Natural killer cell treated with Interleukin-12 subunit alpha and Interleukin-12 subunit beta and Interleukin-15 and Interleukin-18, amount 100 ng/mL, for 72 hours (primary cell): ENCODE data around the gene TEX48. TPM values are rescaled to one million over a fixed set of nuclear protein-coding genes. Genes with fewer than 3 reads are reported as not detected.

Experiments used
- ATAC-seq, 2 donors: fragments of 150-1000 bp; cut with Tn5 transposase in 1 of 2; sonication (Bioruptor Pico), chemical (Tn5 transposase) in 1 of 2; 2 replicates each; pipeline ENCODE4 v1.10.0; 2021
- DNase-seq: peaks from one replicate; pipeline ENCODE4 v3.0.0; 2022; ENCODE audit warnings: low spot score
- H3K27ac Mint-ChIP-seq, 2 donors: 1 replicate in 1 of 2; 2 replicates in 1 of 2; pipeline ENCODE4 v1.8.0; 2022; ENCODE audit warnings: mixed read lengths in 2 of 2, mild to moderate bottlenecking in 1 of 2, moderate library complexity in 1 of 2
- H3K27me3 Mint-ChIP-seq, 2 donors: 1 replicate in 1 of 2; 2 replicates in 1 of 2; pipeline ENCODE4 v1.8.0; 2022; ENCODE audit warnings: mixed read lengths in 2 of 2
- H3K36me3 Mint-ChIP-seq: one replicate; pipeline ENCODE4 v1.8.0; 2022; ENCODE audit warnings: mixed read lengths
- H3K4me1 Mint-ChIP-seq, 2 donors: 1 replicate in 1 of 2; 2 replicates in 1 of 2; pipeline ENCODE4 v1.8.0; 2022; ENCODE audit warnings: low read depth in 2 of 2, mixed read lengths in 2 of 2, mild to moderate bottlenecking in 1 of 2
- H3K4me3 Mint-ChIP-seq: one replicate; pipeline ENCODE4 v1.8.0; 2022; ENCODE audit warnings: mixed read lengths
- H3K9me3 Mint-ChIP-seq: 2 replicates; pipeline ENCODE4 v1.8.0; 2022; ENCODE audit warnings: mixed read lengths
- total RNA-seq, 2 donors: library from RNA; stranded (reverse); gene quantifications; one replicate each; pipeline ENCODE4 v1.2.3, GENCODE V29; 2022

The TEX48 gene
- total RNA-seq, 2 donors from 2014 or later: not detected

DNA sequence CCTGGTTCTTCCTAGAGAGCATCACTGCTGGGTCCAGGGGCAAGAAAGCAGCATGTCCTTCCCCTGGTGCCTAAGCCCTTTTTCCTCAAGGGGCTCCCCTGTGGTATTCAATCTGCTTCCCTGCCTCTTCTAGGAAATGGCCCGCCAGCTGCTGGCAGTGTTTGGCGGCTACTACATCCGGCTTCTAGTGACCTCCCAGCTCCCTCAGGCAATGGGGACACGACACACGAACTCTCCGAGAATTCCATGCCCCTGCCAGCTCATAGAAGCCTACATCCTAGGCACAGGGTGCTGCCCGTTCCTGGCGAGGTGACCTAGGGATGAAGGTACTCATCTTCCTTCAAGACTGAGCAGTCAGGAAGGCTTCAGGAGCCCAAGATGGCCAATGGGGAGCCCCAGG, 39.0 kb downstream of the TEX48 start:
- Mint-ChIP-seq H3K27ac (no peak overlapping the region), H3K4me3 (no peak overlapping the region), H3K27me3 (no peaks in the 10 kb centered on the region), H3K9me3 (no peaks in the 10 kb centered on the region), H3K4me1 (no peaks in the 10 kb centered on the region), H3K36me3 (peaks cover 16% of the 10 kb centered on the region)
- DNase-seq (no peak), ATAC-seq (no peak)

GRCh38 chr9:114641967-114642366, 40.0 kb downstream of the TEX48 start:
- H3K27me3 Mint-ChIP-seq: no peaks in the 10 kb centered on the region
- H3K36me3 Mint-ChIP-seq: peaks cover 16% of the 10 kb centered on the region
- H3K9me3 Mint-ChIP-seq: no peaks in the 10 kb centered on the region
- no peak overlapping the region for H3K4me3 Mint-ChIP-seq
- H3K4me1 Mint-ChIP-seq: no peaks in the 10 kb centered on the region
- no peak for ATAC-seq
- no peak overlapping the region for H3K27ac Mint-ChIP-seq
- DNase-seq: no peak

- no peak overlapping the region for H3K27ac Mint-ChIP-seq
- H3K4me3 Mint-ChIP-seq: no peak overlapping the region
- no peaks in the 10 kb centered on the region for H3K4me1 Mint-ChIP-seq
- H3K36me3 Mint-ChIP-seq: peaks cover 6% of the 10 kb centered on the region
- no peak for DNase-seq
- H3K27me3 Mint-ChIP-seq: no peaks in the 10 kb centered on the region
- H3K9me3 Mint-ChIP-seq: no peaks in the 10 kb centered on the region
- no peak for ATAC-seq
These were observed 43.6 kb downstream of the TEX48 start for GRCh38 chr9:114638404-114638803.

DNA sequence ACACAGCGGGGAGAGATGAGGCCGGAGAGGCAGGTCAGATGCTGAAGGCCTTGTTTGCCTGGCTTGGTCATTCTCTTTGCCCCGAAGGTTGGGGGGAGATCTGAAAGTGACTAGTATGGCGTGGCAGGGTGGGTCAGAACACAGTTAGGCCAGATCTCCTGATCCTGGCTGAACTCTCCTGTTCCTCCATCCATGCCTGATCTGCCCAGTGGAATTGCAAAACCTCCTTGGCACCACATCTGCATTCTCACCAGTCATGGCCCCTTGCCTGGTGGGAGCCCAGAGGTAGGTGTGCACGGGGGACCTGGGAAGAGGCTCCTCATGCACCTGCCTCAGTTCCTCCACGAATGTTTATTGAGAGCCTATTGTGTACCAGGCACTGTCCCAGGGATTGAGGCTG, 47.6 kb downstream of the TEX48 start:
- ATAC-seq (no peak), DNase-seq (no peak)
- Mint-ChIP-seq H3K4me3 (no peak overlapping the region), H3K27ac (no peak overlapping the region), H3K9me3 (no peaks in the 10 kb centered on the region), H3K27me3 (no peaks in the 10 kb centered on the region), H3K4me1 (no peaks in the 10 kb centered on the region), H3K36me3 (peaks cover 10% of the 10 kb centered on the region)

GRCh38 chr9:114633438-114634089, 48.4 kb downstream of the TEX48 start:
- DNase-seq (no peak), ATAC-seq (no peak)
- Mint-ChIP-seq H3K4me1 (no peaks in the 10 kb centered on the region), H3K9me3 (no peaks in the 10 kb centered on the region), H3K27me3 (no peaks in the 10 kb centered on the region), H3K4me3 (no peak overlapping the region), H3K36me3 (peaks cover 8% of the 10 kb centered on the region), H3K27ac (no peak overlapping the region)

GRCh38 chr9:114631166-114631565, 50.8 kb downstream of the TEX48 start:
- Mint-ChIP-seq H3K4me1 (no peaks in the 10 kb centered on the region), H3K9me3 (no peaks in the 10 kb centered on the region), H3K4me3 (no peak overlapping the region), H3K36me3 (peaks cover 8% of the 10 kb centered on the region), H3K27ac (no peak overlapping the region), H3K27me3 (no peaks in the 10 kb centered on the region)
- ATAC-seq: no peak
- no peak for DNase-seq

DNA sequence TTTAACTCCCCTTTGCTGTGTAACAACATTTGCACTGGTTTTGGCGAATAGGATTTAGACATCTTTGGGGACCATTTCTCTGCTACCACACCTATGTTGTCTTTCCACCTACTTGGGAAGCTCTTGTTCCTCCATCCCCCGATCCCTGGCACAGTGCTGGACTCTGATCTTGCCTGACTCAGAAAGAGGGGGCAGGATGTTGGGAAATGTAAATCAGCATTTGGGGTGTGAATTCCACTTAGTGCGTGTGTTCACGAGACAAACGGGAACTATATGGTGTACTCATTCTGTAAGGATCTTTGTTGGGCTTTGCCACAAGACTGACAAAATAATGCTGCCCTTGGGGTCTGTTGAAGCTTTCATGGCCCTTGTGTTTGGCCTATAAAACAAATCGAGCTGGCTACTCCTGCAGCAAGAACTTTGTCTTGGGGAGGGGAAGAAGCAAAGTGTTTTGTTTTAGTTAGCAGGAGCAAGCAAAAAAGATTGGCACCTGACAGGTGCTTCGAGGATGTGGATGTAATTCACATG, 52.4 kb downstream of the TEX48 start:
- H3K27ac Mint-ChIP-seq: no peak overlapping the region

DNA sequence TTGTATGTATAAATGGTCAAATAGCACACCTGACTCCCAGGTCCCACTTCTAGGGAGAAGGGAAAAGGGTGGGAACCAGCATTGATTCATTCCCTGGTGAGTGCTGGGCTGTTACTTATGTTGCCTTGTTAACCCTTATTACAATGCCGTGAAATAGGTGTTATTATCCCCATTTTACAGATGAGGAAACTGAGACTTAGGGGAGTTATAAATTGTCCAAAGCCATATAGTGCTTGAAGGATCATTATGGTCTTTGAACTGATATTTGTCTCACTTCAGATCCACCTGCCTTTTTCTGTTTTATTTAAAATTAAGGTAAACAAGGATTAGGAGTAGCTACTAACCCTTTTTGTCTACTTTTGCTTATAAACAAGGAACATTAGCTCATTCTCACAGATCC, 54.4 kb downstream of the TEX48 start:
- no peak for ATAC-seq
- Mint-ChIP-seq H3K4me3 (no peak overlapping the region), H3K27me3 (no peaks in the 10 kb centered on the region), H3K36me3 (peaks cover 8% of the 10 kb centered on the region), H3K4me1 (no peaks in the 10 kb centered on the region), H3K27ac (no peak overlapping the region), H3K9me3 (no peaks in the 10 kb centered on the region)
- DNase-seq: no peak

More for the DNA sequence above, 52.4 kb downstream of the TEX48 start:
- H3K36me3 Mint-ChIP-seq: peaks cover 8% of the 10 kb centered on the region
- ATAC-seq: no peak
- H3K27me3 Mint-ChIP-seq: no peaks in the 10 kb centered on the region
- H3K9me3 Mint-ChIP-seq: no peaks in the 10 kb centered on the region
- H3K4me3 Mint-ChIP-seq: no peak overlapping the region
- no peaks in the 10 kb centered on the region for H3K4me1 Mint-ChIP-seq
- DNase-seq: no peak

DNA sequence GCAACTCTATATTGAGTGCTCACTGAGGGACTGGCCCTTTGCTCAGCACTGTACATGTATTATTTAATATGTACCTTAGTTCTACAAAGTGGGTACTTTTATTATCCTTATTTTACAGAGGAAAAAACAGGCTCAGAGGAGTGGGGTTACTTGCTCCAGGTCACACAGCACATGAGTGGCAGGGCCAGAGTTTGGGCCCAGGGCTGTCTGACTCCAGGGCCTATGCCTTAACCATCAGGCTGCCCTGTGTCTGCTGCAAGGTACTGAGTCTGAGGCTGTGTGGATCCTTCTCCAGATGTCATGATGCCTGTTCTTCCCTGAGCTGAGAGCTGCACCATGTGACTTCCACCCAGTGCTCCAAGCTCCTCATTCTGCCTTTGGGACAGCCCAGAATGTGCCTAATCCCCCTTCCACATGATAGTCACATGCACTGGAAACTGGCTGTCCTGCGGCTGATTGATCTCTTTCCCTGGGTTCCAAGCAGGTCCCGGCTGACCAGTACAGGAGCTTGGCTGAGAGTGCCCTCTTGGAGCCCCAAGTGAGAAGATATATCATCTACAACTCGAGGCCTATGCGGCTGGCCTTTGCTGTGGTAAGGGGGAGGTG, 55.5 kb downstream of the TEX48 start:
- Mint-ChIP-seq H3K4me1 (peaks cover 0 to 4% of the 10 kb centered on the region in 2 donors), H3K27ac (no peak overlapping the region), H3K4me3 (no peak overlapping the region), H3K36me3 (peaks cover 8% of the 10 kb centered on the region), H3K9me3 (no peaks in the 10 kb centered on the region), H3K27me3 (no peaks in the 10 kb centered on the region)
- DNase-seq (no peak), ATAC-seq (peak in 1 of 2 donors; percentile 9)

- Mint-ChIP-seq H3K4me3 (no peak overlapping the region), H3K27me3 (no peaks in the 10 kb centered on the region), H3K4me1 (peaks cover 1 to 5% of the 10 kb centered on the region in 2 donors), H3K36me3 (peaks cover 6% of the 10 kb centered on the region), H3K27ac (no peak overlapping the region), H3K9me3 (no peaks in the 10 kb centered on the region)
- ATAC-seq (no peak), DNase-seq (no peak)
These were observed 57.3 kb downstream of the TEX48 start for GRCh38 chr9:114624677-114625076.

DNA sequence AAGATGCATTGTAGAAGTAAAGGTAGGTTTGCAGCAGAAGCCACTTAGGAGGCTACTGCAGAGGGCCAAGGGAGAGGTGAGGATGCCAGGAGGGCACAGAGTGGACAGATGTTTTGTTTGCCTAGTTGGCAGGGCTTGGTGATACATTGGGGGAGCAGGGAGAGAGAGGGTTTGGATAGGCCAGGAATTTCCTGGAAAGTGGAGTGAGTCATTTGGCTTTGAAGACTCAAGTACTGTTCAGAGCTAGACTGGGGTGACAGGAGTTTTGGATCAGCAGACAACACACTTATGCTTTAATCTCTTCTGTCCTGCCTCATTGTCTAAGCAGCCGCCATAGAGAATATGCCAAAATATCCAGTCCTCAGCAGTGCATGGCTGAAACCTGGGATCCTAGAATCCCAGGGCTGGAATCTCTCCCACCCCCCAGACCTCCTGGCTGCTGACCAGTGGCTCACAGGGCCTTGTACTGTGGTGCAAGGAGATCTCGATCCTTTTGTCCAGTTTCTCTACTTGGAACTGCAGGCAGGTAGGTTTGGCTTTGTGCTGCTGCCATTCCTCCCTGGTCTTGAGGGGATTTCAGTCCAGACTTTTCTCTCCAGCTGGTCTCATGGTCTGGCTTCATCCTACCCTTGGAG, 59.9 kb downstream of the TEX48 start:
- Mint-ChIP-seq H3K4me3 (no peak overlapping the region), H3K36me3 (no peaks in the 10 kb centered on the region), H3K27ac (no peak overlapping the region), H3K9me3 (no peaks in the 10 kb centered on the region), H3K27me3 (no peaks in the 10 kb centered on the region), H3K4me1 (peaks cover 7 to 13% of the 10 kb centered on the region in 2 donors)
- ATAC-seq: no peak
- DNase-seq: no peak

DNA sequence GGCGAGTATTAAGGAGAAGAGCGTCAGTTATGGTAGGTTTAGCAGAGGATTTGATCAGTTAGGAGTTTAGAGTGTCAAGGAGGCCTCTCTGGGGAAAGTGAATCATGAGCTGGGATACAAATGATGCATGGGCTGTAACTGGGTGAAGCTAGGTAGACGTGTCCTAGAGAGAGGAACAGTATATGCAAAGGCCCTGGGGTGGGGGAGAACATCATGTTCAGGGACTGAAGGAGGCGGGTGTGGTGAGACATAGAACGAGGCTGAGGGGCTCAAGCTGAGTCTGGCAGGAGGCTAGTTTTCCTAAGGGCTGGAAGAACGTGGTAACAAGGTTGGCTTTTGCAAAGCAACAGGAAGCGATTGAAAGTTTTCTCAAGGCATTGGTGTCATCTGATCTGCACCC, 60.4 kb downstream of the TEX48 start:
- no peak overlapping the region for H3K4me3 Mint-ChIP-seq
- no peaks in the 10 kb centered on the region for H3K36me3 Mint-ChIP-seq
- H3K27ac Mint-ChIP-seq: no peak overlapping the region
- DNase-seq (no peak), ATAC-seq (no peak)
- H3K27me3 Mint-ChIP-seq: no peaks in the 10 kb centered on the region
- H3K4me1 Mint-ChIP-seq: peaks cover 7 to 13% of the 10 kb centered on the region in 2 donors
- H3K9me3 Mint-ChIP-seq: no peaks in the 10 kb centered on the region

DNA sequence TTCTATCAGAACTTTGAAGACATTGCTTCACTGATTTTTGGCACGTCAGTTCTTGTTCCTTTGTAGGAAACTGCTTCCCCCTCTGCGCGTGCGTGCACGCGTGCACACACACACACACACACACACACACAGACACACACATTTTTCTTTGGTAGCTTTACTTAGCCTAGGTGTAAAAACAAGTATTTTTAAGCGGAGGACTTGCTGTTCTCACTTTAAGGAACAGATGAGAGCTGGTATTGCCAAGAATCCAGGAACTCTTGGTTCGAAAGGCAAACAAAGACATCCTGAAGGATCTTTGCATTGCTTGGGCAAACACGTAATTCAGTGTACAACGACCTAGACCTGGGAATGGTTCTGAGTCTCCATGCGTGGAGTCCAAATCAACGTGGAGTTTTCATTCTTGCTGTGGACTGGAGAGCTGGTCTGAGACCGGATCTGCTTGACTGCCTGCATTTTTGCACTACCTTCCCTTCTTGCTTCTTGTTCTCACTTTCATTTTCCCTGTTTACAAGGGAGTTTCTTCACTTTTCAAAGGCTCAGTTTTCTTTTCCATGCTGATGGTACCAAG, 62.7 kb downstream of the TEX48 start:
- Mint-ChIP-seq H3K4me1 (peaks cover 7 to 15% of the 10 kb centered on the region in 2 donors), H3K4me3 (peak overlapping the region; percentile 70), H3K27ac (peak overlapping the region; percentile 71 to 73), H3K9me3 (no peaks in the 10 kb centered on the region), H3K36me3 (no peaks in the 10 kb centered on the region), H3K27me3 (no peaks in the 10 kb centered on the region)
- ATAC-seq (no peak), DNase-seq (no peak)
